Neutrophil (primary cell): ENCODE measurements around the gene KCNE4.

ENCODE experiments used
- H3K27ac ChIP-seq: fragments of 200-600 bp; sonication (generic); 2 replicates; pipeline ENCODE4 v1.5.1; 2016; ENCODE audit warnings: mild to moderate bottlenecking, moderate library complexity
- H3K27me3 ChIP-seq: fragments of 200-600 bp; sonication (generic); 2 replicates; pipeline ENCODE4 v1.6.0; 2016; ENCODE audit warnings: mild to moderate bottlenecking
- H3K36me3 ChIP-seq: fragments of 200-600 bp; sonication (generic); 2 replicates; pipeline ENCODE4 v1.5.1; 2017
- H3K4me1 ChIP-seq, 2 experiments: fragments of 200-600 bp in 1 of 2; sonication (generic) in 1 of 2; 1 replicate in 1 of 2; 2 replicates in 1 of 2; pipeline versions ENCODE4 v1.5.1 to v1.6.1; 2013 to 2016; ENCODE audit warnings: low read depth in 1 of 2, low read length in 1 of 2, mild to moderate bottlenecking in 1 of 2, moderate library complexity in 1 of 2; ENCODE audit not compliant: control insufficient read depth in 1 of 2, insufficient read depth in 1 of 2
- H3K4me3 ChIP-seq, 2 experiments: fragments of 200-600 bp in 1 of 2; sonication (generic) in 1 of 2; 1 replicate in 1 of 2; 2 replicates in 1 of 2; pipeline ENCODE4 v1.5.1; 2013 to 2016; ENCODE audit warnings: low read depth in 1 of 2, low read length in 1 of 2, mild to moderate bottlenecking in 1 of 2, moderate library complexity in 1 of 2
- H3K9me3 ChIP-seq: fragments of 200-600 bp; sonication (generic); 2 replicates; pipeline ENCODE4 v1.5.1; 2016
- CTCF ChIP-seq: fragments of 200-600 bp; sonication (generic); IDR thresholded peaks from 2 replicates; pipeline ENCODE4 v1.5.1; 2016; ENCODE audit warnings: antibody characterized with exemption

KCNE4 gene

DNA sequence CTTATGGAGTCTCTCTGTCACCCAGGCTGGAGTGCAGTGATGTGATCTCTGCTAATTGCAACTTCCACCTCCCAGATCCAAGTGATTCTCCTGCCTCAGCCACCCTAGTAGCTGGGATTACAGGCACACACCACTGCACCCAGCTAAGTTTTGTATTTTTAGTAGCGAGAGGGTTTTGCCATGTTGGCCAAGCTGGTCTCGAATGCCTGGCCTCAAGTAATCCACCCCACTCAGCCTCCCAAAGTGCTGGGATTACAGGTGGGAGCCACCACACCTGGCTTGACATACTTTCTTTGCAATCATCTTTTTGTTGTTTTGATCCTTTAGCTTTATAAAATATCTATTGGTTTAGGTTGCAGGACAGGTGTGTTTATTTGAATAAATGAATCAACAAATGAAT is 9.7 kb upstream of the KCNE4 start:
- peak overlapping the region; percentile 70 for H3K27ac ChIP-seq

GRCh38 chr2:223042704-223043118 is 9.3 kb upstream of the KCNE4 start:
- no peaks in the 10 kb centered on the region for H3K36me3 ChIP-seq
- peak overlapping the region; percentile 70 for H3K27ac ChIP-seq
- H3K4me3 ChIP-seq, result peak overlapping the region in 1 of 2 experiments; percentile 31
- H3K9me3 ChIP-seq, result no peaks in the 10 kb centered on the region
- peaks cover 15 to 17% of the 10 kb centered on the region in 2 experiments for H3K4me1 ChIP-seq
- no peaks in the 10 kb centered on the region for H3K27me3 ChIP-seq
- TF ChIP-seq CTCF, result no peak

More for the DNA sequence above, 9.7 kb upstream of the KCNE4 start:
- no peak overlapping the region for H3K4me3 ChIP-seq
- H3K36me3 ChIP-seq, result no peaks in the 10 kb centered on the region
- H3K27me3 ChIP-seq, result no peaks in the 10 kb centered on the region
- H3K4me1 ChIP-seq, result peaks cover 15 to 17% of the 10 kb centered on the region in 2 experiments
- H3K9me3 ChIP-seq, result no peaks in the 10 kb centered on the region
- no peak for TF ChIP-seq CTCF

DNA sequence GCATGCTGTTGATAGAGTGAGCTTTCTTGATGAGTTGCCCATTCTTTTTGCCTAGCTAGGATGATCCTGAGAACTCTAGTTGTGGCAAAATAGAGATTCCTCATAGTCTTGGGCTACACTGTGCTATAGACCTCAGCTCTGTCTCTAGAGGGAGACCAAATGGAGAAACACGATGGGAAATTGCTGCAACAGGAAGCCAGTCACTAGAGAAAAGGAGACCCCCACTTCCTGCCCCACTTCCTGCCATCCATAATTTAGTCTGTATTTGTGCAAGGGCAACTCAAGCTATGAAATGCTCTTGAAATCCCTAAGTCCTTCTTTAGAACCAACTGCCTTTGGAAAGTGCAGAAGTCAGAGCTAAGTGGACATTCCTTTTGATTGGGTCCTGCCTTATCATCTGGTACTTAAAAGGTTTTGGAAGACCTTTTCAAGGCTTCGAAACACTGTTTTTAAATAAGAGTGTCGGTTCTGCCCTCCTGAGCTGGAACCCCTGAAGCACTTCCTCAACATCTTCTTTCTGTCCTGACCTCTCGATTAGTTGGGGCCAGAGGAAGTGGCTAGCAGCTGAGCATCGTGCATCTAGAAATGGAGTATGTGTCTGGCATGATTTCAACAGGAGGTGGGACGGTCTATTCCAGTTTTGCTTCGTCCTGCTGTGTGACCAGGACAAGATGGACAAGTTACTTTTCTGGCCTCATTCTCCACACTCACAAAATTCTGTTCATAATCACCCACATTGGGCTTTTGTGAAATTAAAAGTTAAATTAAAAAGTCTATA is 8.6 kb upstream of the KCNE4 start:
- TF ChIP-seq CTCF, result no peak
- no peaks in the 10 kb centered on the region for H3K9me3 ChIP-seq
- peaks cover 15 to 17% of the 10 kb centered on the region in 2 experiments for H3K4me1 ChIP-seq
- H3K27me3 ChIP-seq, result no peaks in the 10 kb centered on the region
- peak overlapping the region in 1 of 2 experiments; percentile 31 for H3K4me3 ChIP-seq
- peak overlapping the region; percentile 70 for H3K27ac ChIP-seq
- no peaks in the 10 kb centered on the region for H3K36me3 ChIP-seq

GRCh38 chr2:223044092-223044836 is 7.7 kb upstream of the KCNE4 start:
- Histone ChIP-seq H3K4me3 (no peak overlapping the region), H3K27ac (no peak overlapping the region), H3K4me1 (peaks cover 15 to 17% of the 10 kb centered on the region in 2 experiments), H3K9me3 (no peaks in the 10 kb centered on the region), H3K27me3 (no peaks in the 10 kb centered on the region), H3K36me3 (no peaks in the 10 kb centered on the region)
- TF ChIP-seq CTCF, result no peak

DNA sequence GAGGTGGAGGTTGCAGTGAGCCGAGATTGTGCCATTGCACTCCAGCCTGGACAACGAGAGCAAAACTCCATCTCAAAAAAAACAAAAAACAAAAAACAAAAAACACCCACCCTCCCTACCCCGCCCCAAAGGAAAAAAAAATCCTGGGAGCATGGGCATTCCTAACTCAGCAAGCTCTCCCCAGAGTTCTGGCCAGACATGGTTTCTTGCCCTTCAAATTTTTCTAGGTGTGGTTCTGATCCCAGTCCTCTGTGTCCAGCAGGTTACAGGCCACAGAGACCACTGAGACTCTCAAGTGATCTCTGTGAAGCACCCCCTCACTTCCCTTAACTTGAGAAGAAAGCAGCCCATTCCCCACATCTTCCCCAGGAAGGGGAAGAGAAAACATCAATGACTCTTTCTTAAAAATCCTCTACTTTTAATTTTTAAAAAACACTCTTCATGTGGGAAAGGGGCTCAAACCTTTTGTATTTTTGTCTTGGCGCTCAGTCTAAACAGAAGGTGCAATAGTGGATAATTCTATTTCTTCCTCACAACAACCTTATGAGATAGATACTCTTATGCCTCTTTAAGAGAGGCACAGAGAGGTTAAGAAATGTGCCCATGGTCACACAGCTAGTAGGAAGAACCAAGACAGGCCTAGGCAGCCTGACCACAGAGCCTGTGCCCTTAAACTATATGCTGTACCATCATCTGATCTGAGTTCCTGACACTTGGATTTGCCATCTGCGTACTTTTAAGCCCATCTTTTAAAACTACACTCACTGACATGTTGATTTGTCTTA is 6.9 kb upstream of the KCNE4 start:
- Histone ChIP-seq H3K27me3 (no peaks in the 10 kb centered on the region), H3K27ac (no peak overlapping the region), H3K4me1 (peaks cover 15 to 17% of the 10 kb centered on the region in 2 experiments), H3K9me3 (no peaks in the 10 kb centered on the region), H3K36me3 (no peaks in the 10 kb centered on the region), H3K4me3 (no peak overlapping the region)
- TF ChIP-seq CTCF, result no peak
